ENCODE results near the gene ZNF3.

DNA sequence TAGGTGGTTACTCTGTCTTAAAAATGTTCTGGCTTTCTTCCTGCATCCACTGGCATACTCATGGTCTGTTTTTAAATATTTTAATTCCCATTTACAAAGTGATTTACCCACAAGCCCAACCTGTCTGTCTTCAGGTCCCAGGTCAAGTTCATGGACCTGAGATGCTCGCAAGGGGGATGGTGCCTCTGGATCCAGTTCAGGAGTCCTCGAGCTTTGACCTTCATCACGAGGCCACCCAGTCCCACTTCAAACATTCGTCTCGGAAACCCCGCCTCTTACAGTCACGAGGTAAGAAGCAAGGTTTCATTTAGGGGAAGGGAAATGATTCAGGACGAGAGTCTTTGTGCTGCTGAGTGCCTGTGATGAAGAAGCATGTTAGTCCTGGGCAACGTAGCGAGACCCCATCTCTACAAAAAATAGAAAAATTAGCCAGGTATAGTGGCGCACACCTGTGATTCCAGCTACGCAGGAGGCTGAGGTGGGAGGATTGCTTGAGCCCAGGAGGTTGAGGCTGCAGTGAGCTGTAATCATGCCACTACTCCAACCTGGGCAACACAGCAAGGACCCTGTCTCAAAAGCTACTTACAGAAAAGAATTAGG is 57.4 kb downstream of the ZNF3 start:
- no peak for TF ChIP-seq ARNTL (CRISPR knock-in tag; IDR thresholded peaks at IDR 0.05; ENCODE audit: borderline replicate concordance, low read depth)
- TF ChIP-seq CSDC2 (CRISPR knock-in tag; IDR thresholded peaks at IDR 0.05): no peak
- TF ChIP-seq, protein P1, sequence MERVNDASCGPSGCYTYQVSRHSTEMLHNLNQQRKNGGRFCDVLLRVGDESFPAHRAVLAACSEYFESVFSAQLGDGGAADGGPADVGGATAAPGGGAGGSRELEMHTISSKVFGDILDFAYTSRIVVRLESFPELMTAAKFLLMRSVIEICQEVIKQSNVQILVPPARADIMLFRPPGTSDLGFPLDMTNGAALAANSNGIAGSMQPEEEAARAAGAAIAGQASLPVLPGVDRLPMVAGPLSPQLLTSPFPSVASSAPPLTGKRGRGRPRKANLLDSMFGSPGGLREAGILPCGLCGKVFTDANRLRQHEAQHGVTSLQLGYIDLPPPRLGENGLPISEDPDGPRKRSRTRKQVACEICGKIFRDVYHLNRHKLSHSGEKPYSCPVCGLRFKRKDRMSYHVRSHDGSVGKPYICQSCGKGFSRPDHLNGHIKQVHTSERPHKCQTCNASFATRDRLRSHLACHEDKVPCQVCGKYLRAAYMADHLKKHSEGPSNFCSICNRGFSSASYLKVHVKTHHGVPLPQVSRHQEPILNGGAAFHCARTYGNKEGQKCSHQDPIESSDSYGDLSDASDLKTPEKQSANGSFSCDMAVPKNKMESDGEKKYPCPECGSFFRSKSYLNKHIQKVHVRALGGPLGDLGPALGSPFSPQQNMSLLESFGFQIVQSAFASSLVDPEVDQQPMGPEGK (CRISPR knock-in tag; IDR thresholded peaks at IDR 0.05; ENCODE audit: borderline replicate concordance): no peak
- no peak for TF ChIP-seq SNAI2 (CRISPR knock-in tag; IDR thresholded peaks at IDR 0.05)
- TF ChIP-seq OSR1 (CRISPR knock-in tag; IDR thresholded peaks at IDR 0.05): no peak
- TF ChIP-seq, protein P2, sequence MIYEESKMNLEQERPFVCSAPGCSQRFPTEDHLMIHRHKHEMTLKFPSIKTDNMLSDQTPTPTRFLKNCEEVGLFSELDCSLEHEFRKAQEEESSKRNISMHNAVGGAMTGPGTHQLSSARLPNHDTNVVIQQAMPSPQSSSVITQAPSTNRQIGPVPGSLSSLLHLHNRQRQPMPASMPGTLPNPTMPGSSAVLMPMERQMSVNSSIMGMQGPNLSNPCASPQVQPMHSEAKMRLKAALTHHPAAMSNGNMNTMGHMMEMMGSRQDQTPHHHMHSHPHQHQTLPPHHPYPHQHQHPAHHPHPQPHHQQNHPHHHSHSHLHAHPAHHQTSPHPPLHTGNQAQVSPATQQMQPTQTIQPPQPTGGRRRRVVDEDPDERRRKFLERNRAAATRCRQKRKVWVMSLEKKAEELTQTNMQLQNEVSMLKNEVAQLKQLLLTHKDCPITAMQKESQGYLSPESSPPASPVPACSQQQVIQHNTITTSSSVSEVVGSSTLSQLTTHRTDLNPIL (CRISPR knock-in tag; IDR thresholded peaks at IDR 0.05; ENCODE audit: low read depth): no peak
- TF ChIP-seq ZC3H10 (CRISPR knock-in tag; IDR thresholded peaks at IDR 0.05): no peak
- TF ChIP-seq, protein P3, sequence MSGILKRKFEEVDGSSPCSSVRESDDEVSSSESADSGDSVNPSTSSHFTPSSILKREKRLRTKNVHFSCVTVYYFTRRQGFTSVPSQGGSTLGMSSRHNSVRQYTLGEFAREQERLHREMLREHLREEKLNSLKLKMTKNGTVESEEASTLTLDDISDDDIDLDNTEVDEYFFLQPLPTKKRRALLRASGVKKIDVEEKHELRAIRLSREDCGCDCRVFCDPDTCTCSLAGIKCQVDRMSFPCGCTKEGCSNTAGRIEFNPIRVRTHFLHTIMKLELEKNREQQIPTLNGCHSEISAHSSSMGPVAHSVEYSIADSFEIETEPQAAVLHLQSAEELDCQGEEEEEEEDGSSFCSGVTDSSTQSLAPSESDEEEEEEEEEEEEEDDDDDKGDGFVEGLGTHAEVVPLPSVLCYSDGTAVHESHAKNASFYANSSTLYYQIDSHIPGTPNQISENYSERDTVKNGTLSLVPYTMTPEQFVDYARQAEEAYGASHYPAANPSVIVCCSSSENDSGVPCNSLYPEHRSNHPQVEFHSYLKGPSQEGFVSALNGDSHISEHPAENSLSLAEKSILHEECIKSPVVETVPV (CRISPR knock-in tag; IDR thresholded peaks at IDR 0.05): no peak
- no peak for TF ChIP-seq ESRRG (CRISPR knock-in tag; IDR thresholded peaks at IDR 0.05)
- no peak for TF ChIP-seq ZFP3 (CRISPR knock-in tag; IDR thresholded peaks at IDR 0.05)
- no peak for TF ChIP-seq PPARA (CRISPR knock-in tag; IDR thresholded peaks at IDR 0.05; ENCODE audit: borderline replicate concordance)
- no peak for TF ChIP-seq ZFP30 (CRISPR knock-in tag; IDR thresholded peaks at IDR 0.05)

All from SK-N-SH treated with all-trans-retinoic acid at 6 μM for 48 hours (cell line).